Body of pancreas (tissue), 4 donors: ENCODE data around the gene BACH1.

Experiments
- POLR2A ChIP-seq, 3 donors: fragments of 450-650 bp; IDR thresholded peaks; one replicate each; pipeline ENCODE4 v1.6.1; 2016; ENCODE audit warnings: antibody characterized with exemption in 3 of 3, mild to moderate bottlenecking in 2 of 3
- TF ChIP-seq, protein P1 (sequence below), 7 experiments: fragments of 450-650 bp in 4 of 7; fragments of 200-600 bp in 3 of 7; sonication (generic) in 3 of 7; IDR thresholded peaks; one replicate each; pipeline ENCODE4 v1.5.1; 2016 to 2019; ENCODE audit warnings: antibody characterized with exemption in 7 of 7

DNA sequence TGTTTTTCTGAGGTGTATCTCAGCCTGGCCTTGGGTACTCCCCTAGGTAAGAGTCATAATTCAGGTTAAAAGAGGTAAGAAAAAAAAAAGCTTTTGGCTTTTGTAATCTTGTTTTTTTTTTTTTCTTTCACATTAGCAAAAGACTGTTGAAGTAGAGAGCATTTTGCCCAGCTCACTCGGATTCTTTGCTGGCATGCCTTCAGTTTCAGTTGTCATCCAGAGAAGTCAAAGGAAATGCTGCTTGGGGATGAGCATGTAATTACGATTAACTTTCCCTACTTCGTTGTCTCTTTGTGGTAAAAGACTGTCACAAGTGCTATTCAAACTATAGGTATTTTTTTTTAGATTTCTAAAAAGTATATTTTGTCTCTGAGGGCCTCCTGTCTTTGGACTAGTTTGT lies 6.3 kb downstream of the BACH1 start:
- no peak for TF ChIP-seq POLR2A (IDR thresholded peaks at IDR 0.05)
- TF ChIP-seq, protein P1, sequence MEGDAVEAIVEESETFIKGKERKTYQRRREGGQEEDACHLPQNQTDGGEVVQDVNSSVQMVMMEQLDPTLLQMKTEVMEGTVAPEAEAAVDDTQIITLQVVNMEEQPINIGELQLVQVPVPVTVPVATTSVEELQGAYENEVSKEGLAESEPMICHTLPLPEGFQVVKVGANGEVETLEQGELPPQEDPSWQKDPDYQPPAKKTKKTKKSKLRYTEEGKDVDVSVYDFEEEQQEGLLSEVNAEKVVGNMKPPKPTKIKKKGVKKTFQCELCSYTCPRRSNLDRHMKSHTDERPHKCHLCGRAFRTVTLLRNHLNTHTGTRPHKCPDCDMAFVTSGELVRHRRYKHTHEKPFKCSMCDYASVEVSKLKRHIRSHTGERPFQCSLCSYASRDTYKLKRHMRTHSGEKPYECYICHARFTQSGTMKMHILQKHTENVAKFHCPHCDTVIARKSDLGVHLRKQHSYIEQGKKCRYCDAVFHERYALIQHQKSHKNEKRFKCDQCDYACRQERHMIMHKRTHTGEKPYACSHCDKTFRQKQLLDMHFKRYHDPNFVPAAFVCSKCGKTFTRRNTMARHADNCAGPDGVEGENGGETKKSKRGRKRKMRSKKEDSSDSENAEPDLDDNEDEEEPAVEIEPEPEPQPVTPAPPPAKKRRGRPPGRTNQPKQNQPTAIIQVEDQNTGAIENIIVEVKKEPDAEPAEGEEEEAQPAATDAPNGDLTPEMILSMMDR (IDR thresholded peaks at IDR 0.05) = no peak
